BJ (cell line): ENCODE results near the gene APOBEC3C. TPM values are rescaled to one million over a fixed set of nuclear protein-coding genes. Genes with fewer than 3 reads are reported as not detected.

Experiments used
- CTCF ChIA-PET: fragments of 350-600 bp; formaldehyde crosslinking; extraction: SDS; loops from one replicate; lab custom pipeline; 2021; ENCODE audit warnings: antibody characterized with exemption, inconsistent platforms; lab: Yijun Ruan, JAX
- POLR2A ChIA-PET: fragments of 300-600 bp; sonication (Branson Sonifier 250); formaldehyde crosslinking; extraction: SDS; loops from one replicate; lab custom pipeline; 2021; ENCODE audit warnings: antibody characterized with exemption; lab: Charles Lee
- DNase-seq: peaks from one replicate; pipeline ENCODE4 v3.0.0-alpha.2; 2011; ENCODE audit warnings: low read depth
- H3K27me3 ChIP-seq: 2 replicates; pipeline ENCODE4 v1.6.0; 2011; ENCODE audit warnings: low read length; ENCODE audit not compliant: control insufficient read depth, insufficient read depth
- H3K36me3 ChIP-seq: 2 replicates; pipeline ENCODE4 v1.5.1; 2011; ENCODE audit warnings: low read length; ENCODE audit not compliant: control insufficient read depth, insufficient read depth
- H3K4me3 ChIP-seq: 2 replicates; pipeline ENCODE4 v1.5.1; 2011; ENCODE audit warnings: low read depth, mild to moderate bottlenecking, control low read depth, low read length
- CTCF ChIP-seq: IDR thresholded peaks from 2 replicates; pipeline ENCODE4 v1.5.1; 2011; ENCODE audit warnings: low read depth, mild to moderate bottlenecking, control low read depth, inconsistent platforms, low read length, moderate library complexity; ENCODE audit not compliant: insufficient read depth
- polyA plus RNA-seq: library from polyadenylated mRNA; depleted of rRNA; stranded (reverse); fragments of >200 nt; gene quantifications from 2 replicates; pipeline ENCODE4 v1.2.3, GENCODE V29; 2011

Gene APOBEC3C
- polyA plus RNA-seq, 1 experiment, result 20.4 TPM

- Histone ChIP-seq H3K36me3 (no peaks in the 10 kb centered on the region), H3K4me3 (no peak overlapping the region), H3K27me3 (no peaks in the 10 kb centered on the region)
- DNase-seq, result no peak
- TF ChIP-seq CTCF, result no peak
- POLR2A ChIA-PET, result no interaction called here
- CTCF ChIA-PET, result interaction anchor here (1.3 kb wide), 1 partner anchor 8 kb away, joined by 4 read pairs; no protein-coding TSS in a partner anchor
Observed at GRCh38 chr22:38966942-38967341, 47.1 kb upstream of the APOBEC3C start.

- Histone ChIP-seq H3K36me3 (no peaks in the 10 kb centered on the region), H3K4me3 (no peak overlapping the region), H3K27me3 (no peaks in the 10 kb centered on the region)
- POLR2A ChIA-PET, result no interaction called here
- CTCF ChIA-PET, result no interaction called here
- no peak for DNase-seq
- TF ChIP-seq CTCF, result no peak
Observed at GRCh38 chr22:38967451-38968450, 46.3 kb upstream of the APOBEC3C start.

GRCh38 chr22:38968801-38969200 lies 45.3 kb upstream of the APOBEC3C start:
- Histone ChIP-seq H3K4me3 (no peak overlapping the region), H3K27me3 (no peaks in the 10 kb centered on the region), H3K36me3 (no peaks in the 10 kb centered on the region)
- TF ChIP-seq CTCF, result no peak
- no peak for DNase-seq
- POLR2A ChIA-PET, result no interaction called here
- CTCF ChIA-PET, result interaction anchor here (1.4 kb wide), 1 partner anchor 98 kb away, joined by 4 read pairs; no protein-coding TSS in a partner anchor

GRCh38 chr22:38970551-38970950 lies 43.5 kb upstream of the APOBEC3C start:
- H3K4me3 ChIP-seq, result no peak overlapping the region
- TF ChIP-seq CTCF, result no peak
- no peak for DNase-seq
- no peaks in the 10 kb centered on the region for H3K36me3 ChIP-seq
- no peaks in the 10 kb centered on the region for H3K27me3 ChIP-seq
- CTCF ChIA-PET, result interaction anchor here (0.8 kb wide), 1 partner anchor 201 kb away, joined by 3 read pairs; no protein-coding TSS in a partner anchor
- POLR2A ChIA-PET, result no interaction called here

- CTCF ChIA-PET, result interaction anchor here (0.8 kb wide), 1 partner anchor 202 kb away, joined by 3 read pairs; no protein-coding TSS in a partner anchor
- no peaks in the 10 kb centered on the region for H3K27me3 ChIP-seq
- TF ChIP-seq CTCF, result no peak
- H3K36me3 ChIP-seq, result no peaks in the 10 kb centered on the region
- no peak overlapping the region for H3K4me3 ChIP-seq
- POLR2A ChIA-PET, result no interaction called here
- no peak for DNase-seq
Observed at GRCh38 chr22:38971202-38971601, 42.9 kb upstream of the APOBEC3C start.
